Left hindlimb (tissue), 1 donor: ENCODE measurements around the gene PZP.

Source experiments
- DNase-seq: peaks from one replicate; pipeline ENCODE4 v3.0.0-alpha.2; 2018

PZP gene

GRCh38 chr12:9099552-9100190, 108.5 kb downstream of the PZP start:
- DNase-seq, result no peak
